Measurements from ENCODE around the gene OR10A6.
A peak's percentile ranks its signal among the peaks of the same experiment; 100 is the strongest.

Gene OR10A6

GRCh38 chr11:7896009-7896785 lies 34.9 kb downstream of the OR10A6 start:
- ChIA-PET POLR2A (no interaction called here), CTCF (no interaction called here)
- no peaks in the 10 kb centered on the region for H3K36me3 ChIP-seq (ENCODE audit: control insufficient read depth in 4 of 4, insufficient read depth in 4 of 4, low read length in 3 of 4)
- H3K27me3 ChIP-seq (replicated peaks in 2 of 5; ENCODE audit: control insufficient read depth in 4 of 5, insufficient read depth in 5 of 5, low read length in 4 of 5), result peaks cover 0 to 6% (median 0%) of the 10 kb centered on the region in 5 experiments
- H3K9me3 ChIP-seq (ENCODE audit: control extremely low read depth in 1 of 5, control insufficient read depth in 4 of 5, insufficient read depth in 2 of 5, low read depth in 1 of 5, low read length in 4 of 5), result no peaks in the 10 kb centered on the region
- H3K4me1 ChIP-seq (ENCODE audit: control extremely low read depth in 1 of 4, control insufficient read depth in 4 of 4, insufficient read depth in 4 of 4, low read length in 3 of 4), result no peaks in the 10 kb centered on the region
- no peak overlapping the region for H3K4me3 ChIP-seq (ENCODE audit: control insufficient read depth in 1 of 7, extremely low read depth in 1 of 7, insufficient read depth in 4 of 7, low read depth in 2 of 7, low read length in 6 of 7)
- WGBS (ENCODE audit: insufficient coverage), result 86% methylated on average over 1 of the region's 1 CpG
- H3K27ac ChIP-seq (ENCODE audit: insufficient read depth in 1 of 2, low read depth in 1 of 2, low read length in 2 of 2, poor library complexity in 1 of 2, severe bottlenecking in 2 of 2), result no peak overlapping the region
- no peak for DNase-seq

GRCh38 chr11:7894251-7894650 lies 36.8 kb downstream of the OR10A6 start:
- Histone ChIP-seq H3K4me3 (ENCODE audit: control insufficient read depth in 1 of 7, extremely low read depth in 1 of 7, insufficient read depth in 4 of 7, low read depth in 2 of 7, low read length in 6 of 7) (no peak overlapping the region), H3K4me1 (ENCODE audit: control extremely low read depth in 1 of 4, control insufficient read depth in 4 of 4, insufficient read depth in 4 of 4, low read length in 3 of 4) (peaks cover 0 to 2% (median 0%) of the 10 kb centered on the region in 4 experiments), H3K27ac (ENCODE audit: insufficient read depth in 1 of 2, low read depth in 1 of 2, low read length in 2 of 2, poor library complexity in 1 of 2, severe bottlenecking in 2 of 2) (no peak overlapping the region), H3K27me3 (replicated peaks in 2 of 5; ENCODE audit: control insufficient read depth in 4 of 5, insufficient read depth in 5 of 5, low read length in 4 of 5) (peaks cover 2 to 16% (median 6%) of the 10 kb centered on the region in 5 experiments), H3K36me3 (ENCODE audit: control insufficient read depth in 4 of 4, insufficient read depth in 4 of 4, low read length in 3 of 4) (no peaks in the 10 kb centered on the region), H3K9me3 (ENCODE audit: control extremely low read depth in 1 of 5, control insufficient read depth in 4 of 5, insufficient read depth in 2 of 5, low read depth in 1 of 5, low read length in 4 of 5) (no peaks in the 10 kb centered on the region)
- DNase-seq, result no peak
- WGBS (ENCODE audit: insufficient coverage), result no CpG with 5 or more reads among the region's 3 CpGs
- ChIA-PET CTCF (interaction anchor here (1.3 to 2.2 kb wide), 4 partner anchors 7 to 95 kb away, joined by 3 to 10 read pairs (median 5); partner anchors contain the start of gene EIF3F), POLR2A (no interaction called here)

- H3K36me3 ChIP-seq (ENCODE audit: control insufficient read depth in 4 of 4, insufficient read depth in 4 of 4, low read length in 3 of 4), result no peaks in the 10 kb centered on the region
- ChIA-PET POLR2A (no interaction called here), CTCF (interaction anchor here (0.7 to 2.2 kb wide), 7 partner anchors 8 to 206 kb away, joined by 3 to 11 read pairs (median 6); partner anchors contain the start of gene EIF3F)
- no peak overlapping the region for H3K27ac ChIP-seq (ENCODE audit: insufficient read depth in 1 of 2, low read depth in 1 of 2, low read length in 2 of 2, poor library complexity in 1 of 2, severe bottlenecking in 2 of 2)
- peaks cover 2 to 16% (median 6%) of the 10 kb centered on the region in 5 experiments for H3K27me3 ChIP-seq (replicated peaks in 2 of 5; ENCODE audit: control insufficient read depth in 4 of 5, insufficient read depth in 5 of 5, low read length in 4 of 5)
- WGBS (ENCODE audit: insufficient coverage), result 100% methylated on average over 2 of the region's 2 CpGs
- H3K4me1 ChIP-seq (ENCODE audit: control extremely low read depth in 1 of 4, control insufficient read depth in 4 of 4, insufficient read depth in 4 of 4, low read length in 3 of 4), result peaks cover 0 to 2% (median 0%) of the 10 kb centered on the region in 4 experiments
- DNase-seq, result no peak
- no peak overlapping the region for H3K4me3 ChIP-seq (ENCODE audit: control insufficient read depth in 1 of 7, extremely low read depth in 1 of 7, insufficient read depth in 4 of 7, low read depth in 2 of 7, low read length in 6 of 7)
- no peaks in the 10 kb centered on the region for H3K9me3 ChIP-seq (ENCODE audit: control extremely low read depth in 1 of 5, control insufficient read depth in 4 of 5, insufficient read depth in 2 of 5, low read depth in 1 of 5, low read length in 4 of 5)
Observed at GRCh38 chr11:7893796-7894195, 37.3 kb downstream of the OR10A6 start.

- Histone ChIP-seq H3K9me3 (ENCODE audit: control extremely low read depth in 1 of 5, control insufficient read depth in 4 of 5, insufficient read depth in 2 of 5, low read depth in 1 of 5, low read length in 4 of 5) (no peaks in the 10 kb centered on the region), H3K27me3 (replicated peaks in 2 of 5; ENCODE audit: control insufficient read depth in 4 of 5, insufficient read depth in 5 of 5, low read length in 4 of 5) (peaks cover 2 to 16% (median 6%) of the 10 kb centered on the region in 5 experiments), H3K36me3 (ENCODE audit: control insufficient read depth in 4 of 4, insufficient read depth in 4 of 4, low read length in 3 of 4) (no peaks in the 10 kb centered on the region), H3K4me1 (ENCODE audit: control extremely low read depth in 1 of 4, control insufficient read depth in 4 of 4, insufficient read depth in 4 of 4, low read length in 3 of 4) (peaks cover 0 to 2% (median 0%) of the 10 kb centered on the region in 4 experiments), H3K4me3 (ENCODE audit: control insufficient read depth in 1 of 7, extremely low read depth in 1 of 7, insufficient read depth in 4 of 7, low read depth in 2 of 7, low read length in 6 of 7) (no peak overlapping the region), H3K27ac (ENCODE audit: insufficient read depth in 1 of 2, low read depth in 1 of 2, low read length in 2 of 2, poor library complexity in 1 of 2, severe bottlenecking in 2 of 2) (no peak overlapping the region)
- ChIA-PET CTCF (interaction anchor here (0.7 to 2.2 kb wide), 7 partner anchors 9 to 207 kb away, joined by 3 to 11 read pairs (median 5); partner anchors contain the start of gene EIF3F), POLR2A (no interaction called here)
- 19% methylated on average over 2 of the region's 2 CpGs for WGBS (ENCODE audit: insufficient coverage)
- DNase-seq, result peak; percentile 46 to 61 (median 59)
Observed at GRCh38 chr11:7892840-7893254, 38.2 kb downstream of the OR10A6 start.

GRCh38 chr11:7892059-7892699 lies 38.9 kb downstream of the OR10A6 start:
- H3K27me3 ChIP-seq (replicated peaks in 2 of 5; ENCODE audit: control insufficient read depth in 4 of 5, insufficient read depth in 5 of 5, low read length in 4 of 5), result peaks cover 2 to 16% (median 6%) of the 10 kb centered on the region in 5 experiments
- 97% methylated on average over 4 of the region's 6 CpGs for WGBS (ENCODE audit: insufficient coverage)
- peak in 1 of 3 donors; percentile 1 for DNase-seq
- ChIA-PET POLR2A (no interaction called here), CTCF (interaction anchor here (1.1 to 2.2 kb wide), 5 partner anchors 11 to 207 kb away, joined by 4 to 11 read pairs (median 6); partner anchors contain the start of gene EIF3F)
- no peaks in the 10 kb centered on the region for H3K36me3 ChIP-seq (ENCODE audit: control insufficient read depth in 4 of 4, insufficient read depth in 4 of 4, low read length in 3 of 4)
- H3K27ac ChIP-seq (ENCODE audit: insufficient read depth in 1 of 2, low read depth in 1 of 2, low read length in 2 of 2, poor library complexity in 1 of 2, severe bottlenecking in 2 of 2), result no peak overlapping the region
- H3K4me3 ChIP-seq (ENCODE audit: control insufficient read depth in 1 of 7, extremely low read depth in 1 of 7, insufficient read depth in 4 of 7, low read depth in 2 of 7, low read length in 6 of 7), result no peak overlapping the region
- H3K4me1 ChIP-seq (ENCODE audit: control extremely low read depth in 1 of 4, control insufficient read depth in 4 of 4, insufficient read depth in 4 of 4, low read length in 3 of 4), result peaks cover 0 to 2% (median 0%) of the 10 kb centered on the region in 4 experiments
- no peaks in the 10 kb centered on the region for H3K9me3 ChIP-seq (ENCODE audit: control extremely low read depth in 1 of 5, control insufficient read depth in 4 of 5, insufficient read depth in 2 of 5, low read depth in 1 of 5, low read length in 4 of 5)

- 23% methylated on average over 4 of the region's 6 CpGs for WGBS (ENCODE audit: insufficient coverage)
Observed at GRCh38 chr11:7890417-7891172, 40.5 kb downstream of the OR10A6 start.

More at GRCh38 chr11:7890417-7891172, 40.5 kb downstream of the OR10A6 start:
- DNase-seq, result peak in 2 of 3 donors; percentile 16 to 33
- ChIA-PET CTCF (interaction anchor here (1.4 kb wide), 1 partner anchor 11 kb away, joined by 3 read pairs; no protein-coding TSS in a partner anchor), POLR2A (no interaction called here)
- Histone ChIP-seq H3K27me3 (replicated peaks in 2 of 5; ENCODE audit: control insufficient read depth in 4 of 5, insufficient read depth in 5 of 5, low read length in 4 of 5) (peaks cover 2 to 23% (median 6%) of the 10 kb centered on the region in 5 experiments), H3K36me3 (ENCODE audit: control insufficient read depth in 4 of 4, insufficient read depth in 4 of 4, low read length in 3 of 4) (no peaks in the 10 kb centered on the region), H3K9me3 (ENCODE audit: control extremely low read depth in 1 of 5, control insufficient read depth in 4 of 5, insufficient read depth in 2 of 5, low read depth in 1 of 5, low read length in 4 of 5) (no peaks in the 10 kb centered on the region), H3K4me3 (ENCODE audit: control insufficient read depth in 1 of 7, extremely low read depth in 1 of 7, insufficient read depth in 4 of 7, low read depth in 2 of 7, low read length in 6 of 7) (no peak overlapping the region), H3K27ac (ENCODE audit: insufficient read depth in 1 of 2, low read depth in 1 of 2, low read length in 2 of 2, poor library complexity in 1 of 2, severe bottlenecking in 2 of 2) (no peak overlapping the region), H3K4me1 (ENCODE audit: control extremely low read depth in 1 of 4, control insufficient read depth in 4 of 4, insufficient read depth in 4 of 4, low read length in 3 of 4) (peaks cover 0 to 2% (median 0%) of the 10 kb centered on the region in 4 experiments)
